Trophoblast cell (in vitro differentiated cells and primary cell): Measurements from ENCODE around the gene TXN2.
"Not testable (repeated sequence)": the region's sequence is repeated elsewhere in the genome, so short reads cannot be mapped to it uniquely, and the experiment has no call there.

ENCODE experiments used
- DNase-seq, 2 donors: peaks; one replicate each; pipeline ENCODE4 v3.0.0-alpha.2; 2016
- H2AFZ ChIP-seq: 2 replicates; pipeline ENCODE4 v1.6.1; 2013; ENCODE audit warnings: low read length, moderate library complexity, mild to moderate bottlenecking; ENCODE audit not compliant: insufficient read depth, poor library complexity
- H2AK5ac ChIP-seq: 2 replicates; pipeline ENCODE4 v1.6.1; 2013; ENCODE audit warnings: mild to moderate bottlenecking, low read length
- H2BK120ac ChIP-seq: 2 replicates; pipeline ENCODE4 v1.6.1; 2013; ENCODE audit warnings: low read length, mild to moderate bottlenecking, moderate library complexity; ENCODE audit not compliant: insufficient read depth, poor library complexity
- H2BK12ac ChIP-seq: 2 replicates; pipeline ENCODE4 v1.6.1; 2013; ENCODE audit warnings: mild to moderate bottlenecking, low read length, moderate library complexity
- H2BK5ac ChIP-seq: 2 replicates; pipeline ENCODE4 v1.6.1; 2013; ENCODE audit warnings: low read length, low read depth, moderate library complexity, mild to moderate bottlenecking; ENCODE audit not compliant: poor library complexity
- H3K14ac ChIP-seq: 2 replicates; pipeline ENCODE4 v1.6.1; 2013; ENCODE audit warnings: mild to moderate bottlenecking, low read length
- H3K18ac ChIP-seq: 2 replicates; pipeline ENCODE4 v1.6.1; 2013; ENCODE audit warnings: mild to moderate bottlenecking, low read length
- H3K23ac ChIP-seq: 2 replicates; pipeline ENCODE4 v1.6.1; 2013; ENCODE audit warnings: low read length
- H3K27ac ChIP-seq: 2 replicates; pipeline ENCODE4 v1.5.1; 2013; ENCODE audit warnings: low read depth, mild to moderate bottlenecking, inconsistent platforms, low read length, moderate library complexity
- H3K27me3 ChIP-seq: 2 replicates; pipeline ENCODE4 v1.6.1; 2013; ENCODE audit warnings: inconsistent platforms, mild to moderate bottlenecking, low read length, moderate library complexity; ENCODE audit not compliant: insufficient read depth
- H3K36me3 ChIP-seq, 2 experiments: 1 replicate in 1 of 2; 2 replicates in 1 of 2; pipeline ENCODE4 v1.6.1; 2013; ENCODE audit warnings: low read length in 2 of 2, mild to moderate bottlenecking in 2 of 2, moderate library complexity in 1 of 2; ENCODE audit not compliant: insufficient read depth in 2 of 2, control insufficient read depth in 1 of 2
- H3K4ac ChIP-seq: 2 replicates; pipeline ENCODE4 v1.6.1; 2013; ENCODE audit warnings: low read depth, mild to moderate bottlenecking, low read length, moderate library complexity
- H3K4me1 ChIP-seq, 2 experiments: 1 replicate in 1 of 2; 2 replicates in 1 of 2; pipeline ENCODE4 v1.6.1; 2013; ENCODE audit warnings: low read length in 2 of 2, mild to moderate bottlenecking in 2 of 2, moderate library complexity in 1 of 2; ENCODE audit not compliant: insufficient read depth in 2 of 2, control insufficient read depth in 1 of 2
- H3K4me2 ChIP-seq: 2 replicates; pipeline ENCODE4 v1.6.1; 2013; ENCODE audit warnings: inconsistent platforms, mild to moderate bottlenecking, low read length, moderate library complexity
- H3K4me3 ChIP-seq: 2 replicates; pipeline ENCODE4 v1.5.1; 2013; ENCODE audit warnings: mild to moderate bottlenecking, low read depth, low read length, inconsistent platforms
- H3K79me1 ChIP-seq: one replicate; pipeline ENCODE4 v1.6.1; 2013; ENCODE audit warnings: low read length
- H3K79me2 ChIP-seq: 2 replicates; pipeline ENCODE4 v1.6.1; 2013; ENCODE audit warnings: low read length, mild to moderate bottlenecking; ENCODE audit not compliant: control insufficient read depth, insufficient read depth, poor library complexity
- H3K9ac ChIP-seq: 2 replicates; pipeline ENCODE4 v1.6.1; 2013; ENCODE audit warnings: mild to moderate bottlenecking, low read length
- H3K9me3 ChIP-seq: 2 replicates; pipeline ENCODE4 v1.6.1; 2013; ENCODE audit warnings: low read depth, mild to moderate bottlenecking, control low read depth, inconsistent platforms, low read length; ENCODE audit not compliant: insufficient read depth
- H4K12ac ChIP-seq: 2 replicates; pipeline ENCODE4 v1.6.1; 2013; ENCODE audit warnings: low read depth, mild to moderate bottlenecking, low read length, moderate library complexity
- H4K8ac ChIP-seq: 2 replicates; pipeline ENCODE4 v1.6.1; 2013; ENCODE audit warnings: low read depth, mild to moderate bottlenecking, low read length, moderate library complexity
- H4K91ac ChIP-seq: one replicate; pipeline ENCODE4 v1.6.1; 2013; ENCODE audit warnings: low read depth, mild to moderate bottlenecking, low read length, moderate library complexity
- WGBS: extraction: QIAGEN DNeasy Blood & Tissue Kit; methylation state at CpG from one replicate; pipeline ENCODE4 v1.1.7; 2013; ENCODE audit warnings: missing lambda C conversion rate; ENCODE audit not compliant: insufficient read length, insufficient coverage; ENCODE audit errors: extremely low coverage; 5-methylcytosine and 5-hydroxymethylcytosine counted together

Gene TXN2

GRCh38 chr22:36520423-36520822 lies 39.0 kb upstream of the TXN2 start:
- Histone ChIP-seq H2BK120ac (no peak overlapping the region), H2BK12ac (no peak overlapping the region), H3K36me3 (peaks cover 63 to 84% of the 10 kb centered on the region in 2 experiments), H3K4me1 (no peaks in the 10 kb centered on the region), H2AFZ (no peak overlapping the region), H2BK5ac (no peak overlapping the region), H3K9me3 (peaks cover 2% of the 10 kb centered on the region), H3K27me3 (no peaks in the 10 kb centered on the region), H3K27ac (no peak overlapping the region), H2AK5ac (no peak overlapping the region), H4K12ac (no peak overlapping the region), H4K91ac (no peak overlapping the region), H3K23ac (no peak overlapping the region), H3K4me3 (no peak overlapping the region), H3K9ac (no peak overlapping the region), H3K79me2 (no peaks in the 10 kb centered on the region), H3K18ac (no peak overlapping the region), H3K79me1 (no peaks in the 10 kb centered on the region), H3K14ac (no peak overlapping the region), H3K4ac (no peak overlapping the region), H4K8ac (no peak overlapping the region), H3K4me2 (no peak overlapping the region)
- WGBS = no CpG with 5 or more reads among the region's 3 CpGs
- DNase-seq = no peak

- not testable (repeated sequence) for H3K4me1 ChIP-seq, DNase-seq, H2BK12ac ChIP-seq, H2BK120ac ChIP-seq, H4K91ac ChIP-seq, H3K27ac ChIP-seq, H2AK5ac ChIP-seq, H3K18ac ChIP-seq, H3K9me3 ChIP-seq, H3K27me3 ChIP-seq, H3K79me1 ChIP-seq, H3K4me2 ChIP-seq, H4K8ac ChIP-seq, H2AFZ ChIP-seq, H3K9ac ChIP-seq, H3K4me3 ChIP-seq, H3K4ac ChIP-seq, H4K12ac ChIP-seq, H3K79me2 ChIP-seq, H2BK5ac ChIP-seq, H3K23ac ChIP-seq, H3K14ac ChIP-seq
- H3K36me3 ChIP-seq = peaks cover 63 to 86% of the 10 kb centered on the region in 2 experiments
- no CpG with 5 or more reads among the region's 2 CpGs for WGBS
These were observed 38.5 kb upstream of the TXN2 start for GRCh38 chr22:36519906-36520305.

GRCh38 chr22:36514766-36515165 lies 33.3 kb upstream of the TXN2 start:
- Histone ChIP-seq H3K18ac (no peak overlapping the region), H3K4me3 (no peak overlapping the region), H2BK5ac (no peak overlapping the region), H3K27me3 (no peaks in the 10 kb centered on the region), H3K9ac (no peak overlapping the region), H4K91ac (no peak overlapping the region), H2AFZ (no peak overlapping the region), H3K79me1 (no peaks in the 10 kb centered on the region), H3K4me1 (no peaks in the 10 kb centered on the region), H3K4me2 (no peak overlapping the region), H4K12ac (no peak overlapping the region), H2BK120ac (no peak overlapping the region), H3K23ac (no peak overlapping the region), H3K14ac (no peak overlapping the region), H3K27ac (no peak overlapping the region), H3K4ac (no peak overlapping the region), H4K8ac (no peak overlapping the region), H2BK12ac (no peak overlapping the region), H3K9me3 (no peaks in the 10 kb centered on the region), H2AK5ac (no peak overlapping the region), H3K36me3 (peaks cover 69 to 84% of the 10 kb centered on the region in 2 experiments), H3K79me2 (no peaks in the 10 kb centered on the region)
- no CpG with 5 or more reads among the region's 1 CpG for WGBS
- DNase-seq = no peak

- H3K14ac ChIP-seq = no peak overlapping the region
These were observed 31.6 kb upstream of the TXN2 start for GRCh38 chr22:36512991-36513390.

More at GRCh38 chr22:36512991-36513390, 31.6 kb upstream of the TXN2 start:
- DNase-seq = no peak
- Histone ChIP-seq H4K12ac (no peak overlapping the region), H3K27me3 (no peaks in the 10 kb centered on the region), H2BK120ac (no peak overlapping the region), H3K4me2 (no peak overlapping the region), H3K79me2 (no peaks in the 10 kb centered on the region), H2AK5ac (no peak overlapping the region), H3K4me3 (no peak overlapping the region), H3K9me3 (no peaks in the 10 kb centered on the region), H2AFZ (no peak overlapping the region), H4K91ac (no peak overlapping the region), H2BK12ac (no peak overlapping the region), H3K4me1 (no peaks in the 10 kb centered on the region), H3K79me1 (no peaks in the 10 kb centered on the region), H3K27ac (no peak overlapping the region), H3K4ac (no peak overlapping the region), H3K36me3 (peaks cover 54 to 66% of the 10 kb centered on the region in 2 experiments), H3K9ac (no peak overlapping the region), H3K23ac (no peak overlapping the region), H3K18ac (no peak overlapping the region), H4K8ac (no peak overlapping the region), H2BK5ac (no peak overlapping the region)
- WGBS = no CpG with 5 or more reads among the region's 4 CpGs
